ENCODE measurements around the gene MOB2. TPM values are rescaled to one million over a fixed set of nuclear protein-coding genes. Genes with fewer than 3 reads are reported as not detected.

Gene MOB2
- total RNA-seq, 1 donor from 2014 or later = 50.4 TPM

DNA sequence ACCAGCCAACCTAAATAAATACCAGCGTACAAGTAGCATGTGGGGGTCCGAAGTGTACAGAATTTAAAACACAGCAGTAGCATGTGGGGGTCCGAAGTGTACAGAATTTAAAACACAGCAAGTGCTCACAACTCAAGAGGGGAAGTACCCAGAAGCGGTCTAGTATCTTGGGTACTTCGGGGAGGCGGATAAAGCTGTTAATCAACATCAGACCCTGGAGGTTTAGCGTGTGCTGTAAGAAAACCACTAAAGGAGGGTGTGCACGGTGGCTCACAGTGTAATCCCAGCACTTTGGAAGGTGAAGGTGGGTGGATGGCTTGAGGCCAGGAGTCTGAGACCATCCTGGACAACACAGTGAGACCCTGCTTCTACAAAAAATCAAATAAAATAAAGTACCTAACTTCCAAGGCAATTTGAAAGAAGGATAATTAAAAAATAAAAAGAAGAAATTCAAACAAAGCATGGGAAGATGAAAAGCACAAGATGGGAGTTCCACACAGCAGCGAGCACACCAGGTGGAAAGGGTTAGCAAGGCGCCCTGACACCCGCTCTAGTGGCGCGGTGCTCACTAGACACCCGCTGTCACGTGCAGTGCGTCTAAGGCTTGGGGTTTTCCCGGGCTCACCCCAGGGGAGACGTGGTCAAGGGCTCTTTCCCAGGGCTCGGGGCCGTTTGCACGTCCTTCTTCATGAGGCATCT lies 35.0 kb upstream of the MOB2 start:
- Histone ChIP-seq H3K4me1 (peaks cover 58% of the 10 kb centered on the region), H3K4me3 (no peak overlapping the region), H3K9me3 (no peaks in the 10 kb centered on the region), H3K27me3 (ENCODE audit: low read depth) (no peaks in the 10 kb centered on the region), H3K27ac (no peak overlapping the region), H3K36me3 (no peaks in the 10 kb centered on the region)
- intact Hi-C loops (cut with DNase I) = no loop called here
- no peak for ATAC-seq
- TF ChIP-seq CTCF (IDR thresholded peaks at IDR 0.05) = no peak
- no peak for DNase-seq

DNA sequence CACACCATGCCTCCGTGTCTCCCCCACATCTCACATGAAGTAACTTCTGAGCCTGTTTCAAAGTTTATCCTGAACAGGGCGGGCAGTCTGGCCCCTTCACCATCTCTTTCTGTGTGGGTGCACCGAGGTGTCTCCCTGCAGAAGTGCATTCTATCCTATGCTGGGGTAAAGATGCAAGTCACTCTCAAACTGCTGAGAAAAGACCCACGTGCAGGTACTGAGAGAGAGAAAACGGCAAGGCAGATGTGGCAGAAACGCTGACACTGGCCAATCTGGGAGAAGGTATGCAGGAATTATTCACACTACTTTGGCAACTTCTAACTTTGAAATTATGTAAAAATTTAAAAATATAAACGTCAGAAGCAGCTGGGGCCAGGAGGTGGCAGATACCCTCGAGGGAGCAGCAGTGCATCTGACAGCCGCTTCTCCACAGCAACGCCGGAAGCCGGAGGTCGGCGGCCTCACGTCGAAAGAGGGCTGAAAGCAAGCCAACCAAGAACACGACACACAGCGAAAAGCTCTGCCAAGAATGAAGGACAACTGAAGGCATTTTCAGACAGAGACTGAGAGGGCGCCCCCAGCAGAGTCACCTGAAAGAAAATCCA lies 34.2 kb upstream of the MOB2 start:
- H3K27ac ChIP-seq = no peak overlapping the region
- H3K36me3 ChIP-seq = no peaks in the 10 kb centered on the region
- H3K4me3 ChIP-seq = no peak overlapping the region
- no peak for DNase-seq
- ATAC-seq = no peak
- peaks cover 65% of the 10 kb centered on the region for H3K4me1 ChIP-seq
- no peaks in the 10 kb centered on the region for H3K9me3 ChIP-seq
- H3K27me3 ChIP-seq (ENCODE audit: low read depth) = no peaks in the 10 kb centered on the region
- intact Hi-C loops (cut with DNase I) = no loop called here
- TF ChIP-seq CTCF (IDR thresholded peaks at IDR 0.05) = no peak

- ATAC-seq (no peak), DNase-seq (no peak)
- Histone ChIP-seq H3K36me3 (no peaks in the 10 kb centered on the region), H3K4me3 (no peak overlapping the region), H3K9me3 (no peaks in the 10 kb centered on the region), H3K4me1 (peaks cover 71% of the 10 kb centered on the region), H3K27me3 (ENCODE audit: low read depth) (no peaks in the 10 kb centered on the region), H3K27ac (no peak overlapping the region)
- no peak for TF ChIP-seq CTCF (IDR thresholded peaks at IDR 0.05)
- intact Hi-C loops (cut with DNase I) = no loop called here
These were observed 33.7 kb upstream of the MOB2 start for GRCh38 chr11:1520209-1520662.

DNA sequence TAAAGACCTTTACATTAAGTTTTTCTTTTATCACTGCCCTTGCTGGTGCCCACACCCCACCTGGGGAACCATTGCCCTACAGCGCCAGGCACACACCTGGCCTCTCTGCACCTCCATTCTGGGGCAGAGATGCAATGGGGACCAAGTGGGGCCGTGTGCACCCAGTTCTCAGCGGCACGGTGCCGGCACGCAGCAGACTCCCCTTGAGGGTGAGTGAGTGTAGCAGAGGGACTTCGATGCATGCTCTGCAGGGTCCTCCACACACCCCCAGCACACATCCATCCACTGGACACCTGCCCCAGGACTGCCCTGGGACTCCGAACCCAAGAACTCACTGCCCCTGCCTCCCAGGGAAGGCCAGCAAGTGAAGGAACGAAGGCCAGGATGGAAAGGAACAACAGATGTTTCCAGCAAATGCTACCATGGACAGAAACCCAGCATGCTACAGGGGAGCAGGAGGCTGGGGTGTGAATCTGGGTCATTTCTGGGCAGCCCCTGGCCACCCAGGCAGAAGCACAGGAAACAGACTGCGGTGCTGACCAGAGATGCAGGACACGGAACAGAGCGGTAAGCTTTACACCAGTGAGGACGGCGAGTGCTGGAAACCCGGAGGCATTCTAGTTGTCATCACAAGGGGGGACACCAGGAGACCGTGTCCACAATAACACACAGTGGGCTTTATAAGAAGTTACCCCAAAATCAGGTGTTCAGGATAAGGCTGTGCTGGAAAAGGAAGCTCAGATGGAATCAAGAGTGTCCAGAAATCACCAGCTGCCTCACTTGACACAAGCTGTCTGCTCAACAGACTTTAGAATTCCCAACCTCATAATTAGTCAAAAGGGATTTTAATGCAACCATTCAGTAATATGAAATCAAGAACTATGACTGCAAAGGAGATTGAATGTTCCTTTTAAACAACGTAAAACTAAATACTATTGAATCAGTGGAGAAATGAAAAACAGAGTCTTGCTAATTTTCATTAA lies 32.7 kb upstream of the MOB2 start:
- intact Hi-C loops (cut with DNase I) = no loop called here
- H3K27ac ChIP-seq = no peak overlapping the region
- ATAC-seq (no peak), DNase-seq (no peak)
- H3K27me3 ChIP-seq (ENCODE audit: low read depth) = no peaks in the 10 kb centered on the region
- no peaks in the 10 kb centered on the region for H3K36me3 ChIP-seq
- no peak overlapping the region for H3K4me3 ChIP-seq
- H3K4me1 ChIP-seq = peaks cover 80% of the 10 kb centered on the region
- H3K9me3 ChIP-seq = no peaks in the 10 kb centered on the region
- TF ChIP-seq CTCF (IDR thresholded peaks at IDR 0.05) = no peak

DNA sequence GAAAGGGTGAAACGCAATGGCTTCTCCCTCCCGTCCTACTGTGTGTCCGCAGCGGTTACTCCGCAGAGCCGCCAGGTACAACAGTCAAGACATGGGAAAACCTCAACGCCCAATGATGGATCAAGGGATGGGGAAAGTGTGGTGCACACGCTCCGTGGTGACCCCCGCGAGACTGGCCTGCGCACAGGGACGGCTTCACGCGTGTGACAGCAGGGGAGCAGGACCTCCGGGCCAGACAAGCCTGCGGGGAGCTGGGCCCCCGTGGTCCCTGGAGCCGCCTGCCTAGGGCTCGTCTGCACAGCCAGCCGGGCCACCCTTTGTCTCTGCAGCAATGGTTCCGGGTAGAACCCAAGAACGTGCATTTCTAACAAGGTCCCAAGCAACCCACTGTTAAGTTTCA lies 31.7 kb upstream of the MOB2 start:
- Histone ChIP-seq H3K27me3 (ENCODE audit: low read depth) (no peaks in the 10 kb centered on the region), H3K27ac (no peak overlapping the region), H3K9me3 (no peaks in the 10 kb centered on the region), H3K36me3 (peaks cover 5% of the 10 kb centered on the region), H3K4me1 (peaks cover 84% of the 10 kb centered on the region), H3K4me3 (no peak overlapping the region)
- intact Hi-C loops (cut with DNase I) = no loop called here
- DNase-seq = peak; percentile 16
- no peak for ATAC-seq
- no peak for TF ChIP-seq CTCF (IDR thresholded peaks at IDR 0.05)

All from lower lobe of right lung (tissue), 2 donors.